Gastrocnemius medialis (tissue), 4 donors: ENCODE measurements around the gene MORN1. TPM values are rescaled to one million over a fixed set of nuclear protein-coding genes. Genes with fewer than 3 reads are reported as not detected.

Experiments
- ATAC-seq, 2 donors: fragments of 150-250 bp; one replicate each; pipeline ENCODE4 v1.9.1; 2016
- DNase-seq, 2 donors: peaks; one replicate each; pipeline ENCODE4 v3.0.0-alpha.2; 2019
- H3K27ac ChIP-seq, 4 donors: fragments of 200-600 bp; sonication (generic); 1 replicate in 1 of 4; 2 replicates in 3 of 4; pipeline ENCODE4 v1.5.1; 2016 to 2018; ENCODE audit warnings: mild to moderate bottlenecking in 2 of 4, moderate library complexity in 1 of 4
- H3K27me3 ChIP-seq, 3 donors: fragments of 200-600 bp; sonication (generic) in 2 of 3; 1 replicate in 1 of 3; 2 replicates in 2 of 3; pipeline versions ENCODE4 v1.5.1 to v1.6.0; 2016 to 2019; ENCODE audit warnings: mild to moderate bottlenecking in 1 of 3, moderate library complexity in 1 of 3
- H3K36me3 ChIP-seq, 2 donors: fragments of 200-600 bp; sonication (generic) in 1 of 2; one replicate each; pipeline ENCODE4 v1.5.1; 2017 to 2018
- H3K4me1 ChIP-seq, 2 donors: fragments of 200-600 bp; sonication (generic) in 1 of 2; one replicate each; pipeline ENCODE4 v1.5.1; 2016 to 2017; ENCODE audit warnings: mild to moderate bottlenecking in 2 of 2
- H3K4me3 ChIP-seq, 4 donors: fragments of 200-600 bp; sonication (generic) in 3 of 4; 1 replicate in 1 of 4; 2 replicates in 3 of 4; pipeline ENCODE4 v1.5.1; 2016 to 2019; ENCODE audit warnings: mild to moderate bottlenecking in 2 of 4
- H3K9me3 ChIP-seq, 3 donors: fragments of 200-600 bp; sonication (generic) in 2 of 3; 1 replicate in 1 of 3; 2 replicates in 2 of 3; pipeline ENCODE4 v1.5.1; 2016 to 2019
- POLR2A ChIP-seq, 2 donors: fragments of 450-650 bp; IDR thresholded peaks; one replicate each; pipeline ENCODE4 v1.6.1; 2017; ENCODE audit warnings: antibody characterized with exemption in 2 of 2, mild to moderate bottlenecking in 2 of 2, moderate library complexity in 2 of 2
- in situ Hi-C, 4 donors: fragments of 200-750 bp; cut with MboI; loops; one replicate each; pipeline versions ENCODE4 v1.15.0 to v1.8.0; 2017; ENCODE audit warnings: low sequenced_read_pairs in 4 of 4
- intact Hi-C: fragments of 100-400 bp; cut with DNase I; formaldehyde crosslinking; loops from one replicate; pipeline ENCODE4 v1.15.1; 2023; ENCODE audit warnings: low total_unique reads
- total RNA-seq, 4 donors: library from RNA; depleted of rRNA; stranded (reverse); fragments of >200 nt; gene quantifications; one replicate each; pipeline versions ENCODE4 v1.1.0 to v1.2.3, GENCODE V29; 2016
- TF ChIP-seq, protein P1 (sequence below), 5 experiments: fragments of 450-650 bp in 3 of 5; fragments of 200-600 bp in 2 of 5; sonication (generic) in 2 of 5; IDR thresholded peaks in 4 of 5; conservative IDR thresholded peaks in 1 of 5; 1 replicate in 4 of 5; 2 replicates in 1 of 5; pipeline ENCODE4 v1.5.1; 2016 to 2019; ENCODE audit warnings: antibody characterized with exemption in 5 of 5, mild to moderate bottlenecking in 3 of 5, moderate library complexity in 3 of 5

The MORN1 gene
- total RNA-seq, 4 donors from 2014 or later: 1.9 to 4.7 (median 3.5) TPM

DNA sequence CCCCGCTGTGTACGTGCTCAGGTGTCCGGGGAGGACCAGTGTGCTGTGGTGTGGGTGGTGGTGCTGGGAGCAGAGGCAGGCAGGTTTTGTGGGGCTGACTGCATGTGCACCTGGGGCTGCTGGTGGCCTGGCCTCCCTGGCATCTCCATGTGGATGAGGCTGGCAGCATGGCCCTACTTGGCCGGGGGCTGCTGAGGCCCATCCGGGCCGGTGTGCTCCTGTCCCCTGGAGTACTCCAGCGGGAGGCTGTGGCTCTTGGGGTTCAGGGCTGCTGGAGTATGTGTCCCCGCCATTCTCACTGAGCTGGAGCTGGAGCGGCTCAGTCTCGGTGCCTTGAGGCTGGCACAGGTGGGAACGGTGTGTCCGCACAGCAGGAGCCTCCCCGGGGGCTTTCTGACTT lies 41.8 kb upstream of the MORN1 start:
- no peak overlapping the region for H3K27ac ChIP-seq
- no peak overlapping the region for H3K4me3 ChIP-seq
- peaks cover 28 to 46% (median 28%) of the 10 kb centered on the region in 3 donors for H3K27me3 ChIP-seq
- DNase-seq: no peak
- H3K36me3 ChIP-seq: no peaks in the 10 kb centered on the region
- H3K4me1 ChIP-seq: no peaks in the 10 kb centered on the region
- H3K9me3 ChIP-seq: no peaks in the 10 kb centered on the region
- TF ChIP-seq, protein P1, sequence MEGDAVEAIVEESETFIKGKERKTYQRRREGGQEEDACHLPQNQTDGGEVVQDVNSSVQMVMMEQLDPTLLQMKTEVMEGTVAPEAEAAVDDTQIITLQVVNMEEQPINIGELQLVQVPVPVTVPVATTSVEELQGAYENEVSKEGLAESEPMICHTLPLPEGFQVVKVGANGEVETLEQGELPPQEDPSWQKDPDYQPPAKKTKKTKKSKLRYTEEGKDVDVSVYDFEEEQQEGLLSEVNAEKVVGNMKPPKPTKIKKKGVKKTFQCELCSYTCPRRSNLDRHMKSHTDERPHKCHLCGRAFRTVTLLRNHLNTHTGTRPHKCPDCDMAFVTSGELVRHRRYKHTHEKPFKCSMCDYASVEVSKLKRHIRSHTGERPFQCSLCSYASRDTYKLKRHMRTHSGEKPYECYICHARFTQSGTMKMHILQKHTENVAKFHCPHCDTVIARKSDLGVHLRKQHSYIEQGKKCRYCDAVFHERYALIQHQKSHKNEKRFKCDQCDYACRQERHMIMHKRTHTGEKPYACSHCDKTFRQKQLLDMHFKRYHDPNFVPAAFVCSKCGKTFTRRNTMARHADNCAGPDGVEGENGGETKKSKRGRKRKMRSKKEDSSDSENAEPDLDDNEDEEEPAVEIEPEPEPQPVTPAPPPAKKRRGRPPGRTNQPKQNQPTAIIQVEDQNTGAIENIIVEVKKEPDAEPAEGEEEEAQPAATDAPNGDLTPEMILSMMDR (IDR thresholded peaks at IDR 0.05 in 4 of 5, conservative IDR thresholded peaks at IDR 0.05 in 1 of 5): no peak
- TF ChIP-seq POLR2A (IDR thresholded peaks at IDR 0.05): no peak
- no peak for ATAC-seq
- in situ Hi-C loops: no loop called here
- intact Hi-C loops: no loop called here

DNA sequence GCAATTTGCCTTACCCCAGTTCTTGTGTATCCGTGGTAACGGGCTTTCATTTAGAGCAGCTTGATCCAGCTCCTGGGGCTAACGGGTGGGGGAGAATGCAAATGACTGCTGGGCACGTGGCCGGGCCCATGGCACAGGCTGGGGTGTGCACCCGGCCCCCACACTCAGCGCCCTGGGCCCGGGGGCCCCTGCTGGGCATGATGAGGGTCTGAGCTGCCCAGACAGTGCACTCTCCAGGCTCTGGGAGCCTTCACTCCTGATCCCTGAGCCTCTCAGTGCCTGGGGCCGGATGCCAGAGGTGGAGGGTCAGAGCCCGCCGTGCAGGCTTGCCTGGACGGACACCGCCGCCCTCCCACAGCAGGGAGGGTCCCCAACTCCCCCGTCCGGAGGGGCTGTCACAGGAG lies 41.1 kb upstream of the MORN1 start:
- intact Hi-C loops: no loop called here
- Histone ChIP-seq H3K4me3 (no peak overlapping the region), H3K4me1 (no peaks in the 10 kb centered on the region), H3K36me3 (no peaks in the 10 kb centered on the region), H3K9me3 (no peaks in the 10 kb centered on the region), H3K27ac (no peak overlapping the region), H3K27me3 (peaks cover 29 to 50% (median 31%) of the 10 kb centered on the region in 3 donors)
- no peak for TF ChIP-seq POLR2A (IDR thresholded peaks at IDR 0.05)
- TF ChIP-seq, protein P1 (IDR thresholded peaks at IDR 0.05 in 4 of 5, conservative IDR thresholded peaks at IDR 0.05 in 1 of 5): no peak
- in situ Hi-C loops: no loop called here
- DNase-seq: no peak
- no peak for ATAC-seq

DNA sequence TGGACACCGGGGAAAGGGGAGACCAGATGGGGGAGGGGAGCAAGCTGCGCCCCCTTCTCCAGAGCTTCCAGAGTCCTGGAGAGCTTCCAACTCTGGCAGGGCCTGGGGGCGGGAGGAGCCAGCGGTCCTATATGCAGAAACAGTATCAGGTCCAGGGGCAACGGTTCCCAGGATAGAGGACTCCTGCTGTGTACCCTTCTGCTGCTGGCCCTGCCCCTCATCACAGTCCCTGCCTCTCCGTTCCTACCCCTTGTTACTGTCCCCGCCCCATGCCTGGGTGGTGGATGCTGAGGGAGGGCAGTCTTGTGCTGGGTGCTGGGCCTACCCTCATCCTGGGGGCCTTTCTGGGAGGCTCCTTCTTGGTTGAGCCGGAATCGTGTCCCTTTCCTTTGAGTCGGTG lies 40.2 kb upstream of the MORN1 start:
- DNase-seq: no peak
- TF ChIP-seq, protein P1 (IDR thresholded peaks at IDR 0.05 in 4 of 5, conservative IDR thresholded peaks at IDR 0.05 in 1 of 5): no peak
- no peak for TF ChIP-seq POLR2A (IDR thresholded peaks at IDR 0.05)
- intact Hi-C loops: no loop called here
- H3K27ac ChIP-seq: no peak overlapping the region
- H3K4me1 ChIP-seq: no peaks in the 10 kb centered on the region
- no peak overlapping the region for H3K4me3 ChIP-seq
- in situ Hi-C loops: no loop called here
- H3K27me3 ChIP-seq: peaks cover 31 to 56% (median 34%) of the 10 kb centered on the region in 3 donors
- H3K36me3 ChIP-seq: no peaks in the 10 kb centered on the region
- no peaks in the 10 kb centered on the region for H3K9me3 ChIP-seq
- no peak for ATAC-seq

DNA sequence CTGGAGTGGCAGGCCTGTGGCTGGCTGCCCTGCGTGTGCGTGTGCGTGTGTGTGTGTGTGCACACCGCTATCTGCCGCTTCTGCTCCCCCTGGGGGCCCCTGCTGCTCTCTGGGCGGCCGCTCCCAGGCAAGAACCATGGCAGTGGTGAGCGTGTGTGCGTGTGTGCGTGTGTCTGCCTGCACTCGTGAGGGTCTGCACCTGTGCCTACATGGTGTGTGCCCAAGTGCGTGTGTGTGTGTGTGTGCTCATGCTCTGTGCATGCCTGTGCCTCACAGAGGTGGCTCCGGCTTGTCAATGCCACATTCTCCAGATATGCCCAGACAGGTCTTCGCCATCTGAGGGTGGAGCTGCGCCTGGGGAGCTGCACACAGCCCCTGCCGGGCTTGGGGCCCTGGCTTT lies 39.7 kb upstream of the MORN1 start:
- ATAC-seq (no peak), DNase-seq (no peak)
- H3K4me3 ChIP-seq: no peak overlapping the region
- no peaks in the 10 kb centered on the region for H3K36me3 ChIP-seq
- no peak overlapping the region for H3K27ac ChIP-seq
- H3K9me3 ChIP-seq: no peaks in the 10 kb centered on the region
- in situ Hi-C loops (no loop called here), intact Hi-C loops (no loop called here)
- TF ChIP-seq, protein P1 (IDR thresholded peaks at IDR 0.05 in 4 of 5, conservative IDR thresholded peaks at IDR 0.05 in 1 of 5): no peak
- no peak for TF ChIP-seq POLR2A (IDR thresholded peaks at IDR 0.05)
- no peaks in the 10 kb centered on the region for H3K4me1 ChIP-seq
- peaks cover 31 to 56% (median 34%) of the 10 kb centered on the region in 3 donors for H3K27me3 ChIP-seq

DNA sequence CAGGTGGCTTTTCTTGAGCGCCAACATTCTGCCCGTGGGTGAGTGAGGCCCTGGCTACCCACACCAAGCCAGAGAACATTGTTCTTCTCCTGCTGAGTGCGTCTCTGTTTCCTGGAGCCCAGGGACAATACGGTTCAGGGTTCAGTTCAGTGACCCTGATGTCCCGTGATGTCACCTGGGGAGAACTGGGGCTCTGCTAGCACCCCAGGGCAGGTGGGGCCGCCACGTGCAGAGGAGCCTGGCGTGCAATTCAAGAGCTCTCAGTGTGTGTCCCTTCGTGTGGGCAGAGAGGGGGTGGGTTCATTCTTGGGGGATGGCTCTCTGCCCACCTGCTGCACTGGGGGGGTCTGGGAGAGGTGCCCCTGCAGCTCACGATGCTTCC lies 39.2 kb upstream of the MORN1 start:
- H3K4me3 ChIP-seq: no peak overlapping the region
- intact Hi-C loops: no loop called here
- no peak for TF ChIP-seq POLR2A (IDR thresholded peaks at IDR 0.05)
- TF ChIP-seq, protein P1 (IDR thresholded peaks at IDR 0.05 in 4 of 5, conservative IDR thresholded peaks at IDR 0.05 in 1 of 5): no peak
- DNase-seq: no peak
- no peaks in the 10 kb centered on the region for H3K36me3 ChIP-seq
- no peak for ATAC-seq
- H3K9me3 ChIP-seq: no peaks in the 10 kb centered on the region
- no peak overlapping the region for H3K27ac ChIP-seq
- peaks cover 31 to 56% (median 34%) of the 10 kb centered on the region in 3 donors for H3K27me3 ChIP-seq
- no peaks in the 10 kb centered on the region for H3K4me1 ChIP-seq
- in situ Hi-C loops: no loop called here
